Epidermal melanocyte (primary cell): ENCODE data around the gene ANAPC15.
"Not testable (repeated sequence)": the region's sequence is repeated elsewhere in the genome, so short reads cannot be mapped to it uniquely, and the experiment has no call there.

Source experiments
- DNase-seq: peaks from one replicate; pipeline ENCODE4 v3.0.0; 2011; ENCODE audit warnings: low spot score; ENCODE audit not compliant: insufficient read length

The ANAPC15 gene

GRCh38 chr11:72112143-72112977 is at the start of gene ANAPC15:
TSS of gene ANAPC15 (minus strand) at chr11:72112695. CDS start at chr11:72111276, 1,419 bp downstream.
- DNase-seq, result peak; percentile 84

- no peak for DNase-seq
Measured at GRCh38 chr11:72160319-72160718, 47.8 kb upstream of the ANAPC15 start.

- no peak for DNase-seq
Measured at GRCh38 chr11:72157131-72157530, 44.6 kb upstream of the ANAPC15 start.

DNA sequence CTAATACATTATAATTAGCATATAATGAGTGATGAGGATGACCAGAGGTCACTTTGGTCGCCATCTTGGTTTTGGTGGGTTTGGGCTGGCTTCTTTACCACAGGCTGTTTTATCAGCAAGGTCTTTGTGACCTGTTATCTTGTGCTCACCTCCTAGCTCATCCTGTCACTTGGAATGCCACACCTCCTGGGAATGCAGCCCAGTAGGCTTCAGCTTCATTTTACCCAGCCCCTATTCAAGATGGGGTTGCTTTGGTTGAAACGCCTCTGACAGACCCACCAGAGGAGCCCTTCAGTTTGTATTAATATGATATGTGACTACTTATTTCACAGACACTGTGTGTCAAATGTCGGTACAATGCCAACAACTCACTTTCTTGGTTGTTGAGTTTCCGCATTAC is 43.3 kb upstream of the ANAPC15 start:
- no peak for DNase-seq

DNA sequence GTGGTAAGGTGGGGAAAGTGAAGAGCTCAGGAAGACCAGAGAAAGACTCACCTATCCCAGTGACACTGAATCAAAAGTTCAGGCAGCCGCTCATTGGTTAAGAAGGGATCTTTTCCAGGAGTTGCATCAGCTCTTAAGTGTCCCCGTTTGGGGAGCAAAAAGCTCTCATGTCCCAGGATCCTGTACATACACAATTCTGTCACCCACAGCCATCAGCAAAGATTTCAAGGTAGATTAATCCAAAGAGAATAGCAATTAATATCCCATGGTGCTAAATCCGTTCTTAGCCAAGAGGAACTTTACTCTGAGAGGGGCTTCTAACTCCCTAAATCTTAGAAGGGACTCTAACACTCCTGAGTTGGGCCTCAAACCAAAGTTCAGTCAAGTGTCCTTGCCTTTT is 42.3 kb upstream of the ANAPC15 start:
- DNase-seq, result no peak

- not testable (repeated sequence) for DNase-seq
Measured at GRCh38 chr11:72153874-72154273, 41.4 kb upstream of the ANAPC15 start.

DNA sequence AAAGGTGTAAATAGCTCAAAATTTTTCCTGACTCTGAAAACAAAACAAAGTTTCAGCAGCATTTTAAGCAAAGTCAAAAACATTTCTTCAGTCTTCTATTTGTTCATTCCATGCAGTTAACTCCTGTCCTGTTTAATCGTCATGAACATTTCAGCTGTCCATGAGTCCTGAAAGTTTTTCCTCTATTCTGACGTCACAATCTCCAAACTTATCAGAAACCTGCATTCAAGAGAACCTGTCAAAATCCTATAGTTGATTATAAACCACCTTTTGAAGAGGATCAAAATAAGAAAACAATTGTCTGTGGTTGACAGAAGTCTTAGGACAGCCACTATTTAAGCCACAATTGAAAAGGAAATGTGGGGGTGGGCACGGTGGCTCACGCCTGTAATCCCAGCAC is 38.4 kb upstream of the ANAPC15 start:
- DNase-seq, result no peak

DNA sequence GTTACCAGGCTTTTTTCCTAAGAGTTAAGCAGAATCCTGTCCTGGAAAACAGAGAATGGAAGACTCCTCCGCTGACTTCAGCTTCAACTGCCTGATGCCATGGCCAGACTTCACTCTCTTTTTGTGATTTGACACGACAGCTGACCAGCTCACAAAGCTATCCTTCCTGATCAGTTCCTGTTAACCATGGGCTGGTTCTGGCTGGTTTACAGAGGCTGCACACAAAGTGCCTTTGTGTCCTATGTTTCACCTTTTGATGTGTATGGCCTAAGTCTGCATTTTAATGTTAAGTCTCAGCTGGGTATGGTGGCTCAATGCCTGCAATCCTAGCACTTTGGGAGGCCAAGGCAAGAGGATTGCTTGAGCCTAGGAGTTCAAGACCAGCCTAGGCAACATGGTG is 34.1 kb upstream of the ANAPC15 start:
- no peak for DNase-seq

GRCh38 chr11:72144807-72145565 is 32.5 kb upstream of the ANAPC15 start:
- DNase-seq, result no peak

GRCh38 chr11:72142543-72142942 is 30.0 kb upstream of the ANAPC15 start:
- DNase-seq, result not testable (repeated sequence)

GRCh38 chr11:72142086-72142485 is 29.6 kb upstream of the ANAPC15 start:
- not testable (repeated sequence) for DNase-seq

GRCh38 chr11:72141066-72141465 is 28.6 kb upstream of the ANAPC15 start:
- no peak for DNase-seq

DNA sequence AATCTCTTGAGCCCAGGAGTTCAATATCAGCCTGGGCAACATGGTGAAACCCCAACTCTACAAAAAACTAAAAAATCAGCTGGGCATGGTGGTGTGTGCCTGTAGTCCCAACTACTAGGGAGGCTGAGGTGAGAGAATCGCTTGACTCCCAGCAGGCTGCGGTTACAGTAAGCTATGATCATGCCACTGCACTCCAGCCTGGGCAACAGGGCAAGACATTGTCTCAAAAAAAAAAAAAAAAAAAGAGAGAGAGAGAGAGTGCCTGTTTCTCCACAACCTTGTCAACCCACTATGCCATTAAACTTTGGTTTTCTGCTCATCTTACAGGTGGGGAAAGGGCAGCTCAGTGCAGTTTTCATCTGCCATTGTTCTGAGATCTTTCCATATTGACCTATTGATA is 28.2 kb upstream of the ANAPC15 start:
- no peak for DNase-seq

GRCh38 chr11:72139500-72139899 is 27.0 kb upstream of the ANAPC15 start:
- DNase-seq, result no peak

GRCh38 chr11:72138821-72139390 is 26.4 kb upstream of the ANAPC15 start:
- no peak for DNase-seq

DNA sequence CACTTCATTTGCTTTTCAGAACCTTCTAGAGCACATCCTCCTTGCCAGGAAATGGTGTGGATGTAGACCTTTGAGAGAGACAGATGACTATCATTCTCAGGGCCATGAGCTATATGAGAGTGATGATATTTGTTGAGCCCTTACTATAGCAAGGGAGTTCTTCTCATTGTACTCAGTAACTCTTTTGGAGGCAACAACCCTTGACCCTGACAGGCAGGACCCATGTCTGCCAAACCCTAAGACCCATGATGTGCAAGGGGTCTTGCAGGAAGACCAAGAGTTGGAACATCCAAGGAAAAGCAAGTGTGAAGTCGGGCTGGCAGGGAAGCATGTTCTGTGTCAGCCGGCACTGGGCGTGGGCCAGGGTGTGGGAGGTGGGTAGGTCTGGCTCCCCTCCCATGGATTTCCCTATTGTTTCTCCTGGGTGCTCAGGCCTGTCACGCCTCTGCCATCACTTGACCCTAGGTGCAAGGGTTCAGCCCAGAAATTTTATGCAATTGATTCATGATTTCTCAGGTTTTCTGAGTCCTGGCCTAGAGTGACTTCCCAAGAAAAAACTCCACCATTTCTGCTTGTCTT is 24.3 kb upstream of the ANAPC15 start:
- DNase-seq, result no peak

GRCh38 chr11:72135891-72136683 is 23.6 kb upstream of the ANAPC15 start:
- DNase-seq, result no peak

DNA sequence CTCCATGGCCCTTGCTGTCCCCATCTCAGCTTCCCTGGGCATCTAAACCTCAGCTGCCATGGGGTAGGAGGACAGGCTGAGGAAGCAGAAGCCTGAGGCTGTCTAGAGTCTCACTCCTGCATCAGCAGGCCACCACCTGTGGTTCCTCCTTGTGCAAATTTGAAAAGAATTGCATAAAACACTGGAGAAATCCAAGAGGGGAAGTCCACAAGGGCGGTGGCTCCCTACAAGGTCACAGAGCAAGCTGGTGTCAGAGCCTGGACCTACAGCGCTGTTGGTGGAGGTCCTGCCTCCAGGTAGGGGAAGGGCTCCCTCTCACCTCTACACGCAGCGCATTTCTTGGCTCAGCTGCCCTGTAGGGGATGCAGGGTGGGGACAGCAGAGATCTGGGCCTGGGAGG is 23.0 kb upstream of the ANAPC15 start, which contains the start of gene FOLR3:
TSS of gene FOLR3 (plus strand) at position 253 of the 400 bp plus-strand sequence. CDS start 228 bp downstream, outside the sequence.
- DNase-seq, result not testable (repeated sequence)

DNA sequence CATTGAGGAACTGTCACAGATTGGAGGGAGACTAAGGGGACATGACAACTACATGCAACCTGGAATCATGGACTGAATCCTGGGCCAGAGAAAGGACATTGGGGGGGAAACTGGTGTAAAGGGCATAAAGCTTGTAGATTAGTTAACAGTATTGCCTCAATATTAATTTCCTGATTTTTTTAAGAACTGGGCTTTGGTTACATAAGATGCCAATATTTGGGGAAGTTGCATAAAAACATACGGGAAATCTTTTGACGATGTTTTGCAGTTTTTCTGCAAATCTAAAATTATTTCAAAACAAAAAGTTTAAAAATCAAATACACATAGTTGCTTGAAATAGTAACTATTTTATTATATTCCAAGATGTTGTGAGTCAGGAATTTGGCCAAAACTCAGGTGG is 20.2 kb upstream of the ANAPC15 start:
- DNase-seq, result no peak

DNA sequence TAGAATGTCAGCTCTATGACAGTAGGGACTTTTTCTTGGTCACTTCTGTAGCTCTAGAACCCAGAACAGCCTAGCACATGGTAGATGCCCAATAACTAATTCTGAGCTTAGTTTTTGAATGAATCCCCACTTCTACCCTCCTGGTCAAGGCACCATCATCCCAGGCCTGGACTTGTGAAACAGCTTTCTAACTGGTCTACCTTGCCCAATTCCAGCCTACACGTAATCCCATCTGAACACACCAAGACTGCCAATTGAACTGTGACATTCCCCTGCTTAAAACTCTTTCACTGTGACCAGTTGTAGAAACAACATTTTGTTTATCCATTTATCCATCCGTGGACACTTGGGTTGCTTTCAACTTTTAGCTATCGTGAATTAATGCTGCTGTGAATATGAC is 16.9 kb upstream of the ANAPC15 start:
- no peak for DNase-seq

- DNase-seq, result no peak
Measured at GRCh38 chr11:72127923-72128322, 15.4 kb upstream of the ANAPC15 start.
